GM12878 (cell line): Measurements from ENCODE around the gene AIG1.

Experiments
- ATF7 ChIP-seq: fragments of 450-650 bp; IDR thresholded peaks from 2 replicates; pipeline ENCODE4 v1.6.1; 2016; ENCODE audit warnings: low read depth, mild to moderate bottlenecking
- POLR2A ChIP-seq: IDR thresholded peaks from 2 replicates; pipeline ENCODE4 v1.6.1; 2011; ENCODE audit warnings: low read depth, mild to moderate bottlenecking, low read length
- TCF12 ChIP-seq: IDR thresholded peaks from 2 replicates; pipeline ENCODE4 v1.6.1; 2011; ENCODE audit warnings: low read depth, mild to moderate bottlenecking, low read length
- TF ChIP-seq, protein P1 (sequence below), 3 experiments: IDR thresholded peaks in 2 of 3; conservative IDR thresholded peaks in 1 of 3; 2 replicates each; pipeline ENCODE4 v1.5.1; 2011; ENCODE audit warnings: low read depth in 3 of 3, low read length in 3 of 3, mild to moderate bottlenecking in 3 of 3, control low read depth in 2 of 3, moderate library complexity in 2 of 3, inconsistent platforms in 1 of 3, mixed read lengths in 1 of 3; ENCODE audit not compliant: control insufficient read depth in 2 of 3, insufficient read depth in 1 of 3; ENCODE audit errors: extremely low read depth in 1 of 3
- TF ChIP-seq, protein P2 (sequence below): fragments of 450-650 bp; IDR thresholded peaks from 2 replicates; pipeline ENCODE4 v1.6.1; 2017; ENCODE audit warnings: low read depth, mild to moderate bottlenecking, moderate library complexity
- TF ChIP-seq, protein P3 (sequence below): IDR thresholded peaks from 2 replicates; pipeline ENCODE4 v1.6.1; 2011; ENCODE audit warnings: low read depth, low read length, improper control_type of control experiment, borderline replicate concordance
- TF ChIP-seq, protein P4 (sequence below): IDR thresholded peaks from 2 replicates; pipeline ENCODE4 v1.6.1; 2012; ENCODE audit warnings: low read length, inconsistent platforms

DNA sequence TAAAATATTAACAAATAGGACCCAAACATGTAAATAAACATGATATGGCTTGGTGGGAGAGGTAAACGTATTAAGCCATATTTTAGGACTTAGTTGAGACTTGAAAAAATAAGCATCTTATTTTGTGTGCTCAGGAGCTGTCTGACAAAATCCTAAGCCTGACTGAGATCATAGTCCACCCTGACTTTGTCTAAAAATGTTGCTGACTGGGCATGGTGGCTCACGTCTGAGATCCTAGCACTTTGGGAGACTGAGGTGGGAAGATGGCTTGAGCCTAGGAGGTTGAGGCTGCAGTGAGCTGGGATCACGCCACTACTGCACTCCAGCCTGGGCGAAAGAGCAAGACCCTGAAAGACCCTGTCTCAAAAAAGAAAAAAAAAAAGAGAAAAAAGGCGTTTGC lies 52.1 kb downstream of the AIG1 start:
- TF ChIP-seq, protein P1, sequence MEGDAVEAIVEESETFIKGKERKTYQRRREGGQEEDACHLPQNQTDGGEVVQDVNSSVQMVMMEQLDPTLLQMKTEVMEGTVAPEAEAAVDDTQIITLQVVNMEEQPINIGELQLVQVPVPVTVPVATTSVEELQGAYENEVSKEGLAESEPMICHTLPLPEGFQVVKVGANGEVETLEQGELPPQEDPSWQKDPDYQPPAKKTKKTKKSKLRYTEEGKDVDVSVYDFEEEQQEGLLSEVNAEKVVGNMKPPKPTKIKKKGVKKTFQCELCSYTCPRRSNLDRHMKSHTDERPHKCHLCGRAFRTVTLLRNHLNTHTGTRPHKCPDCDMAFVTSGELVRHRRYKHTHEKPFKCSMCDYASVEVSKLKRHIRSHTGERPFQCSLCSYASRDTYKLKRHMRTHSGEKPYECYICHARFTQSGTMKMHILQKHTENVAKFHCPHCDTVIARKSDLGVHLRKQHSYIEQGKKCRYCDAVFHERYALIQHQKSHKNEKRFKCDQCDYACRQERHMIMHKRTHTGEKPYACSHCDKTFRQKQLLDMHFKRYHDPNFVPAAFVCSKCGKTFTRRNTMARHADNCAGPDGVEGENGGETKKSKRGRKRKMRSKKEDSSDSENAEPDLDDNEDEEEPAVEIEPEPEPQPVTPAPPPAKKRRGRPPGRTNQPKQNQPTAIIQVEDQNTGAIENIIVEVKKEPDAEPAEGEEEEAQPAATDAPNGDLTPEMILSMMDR (IDR thresholded peaks at IDR 0.05 in 2 of 3, conservative IDR thresholded peaks at IDR 0.05 in 1 of 3; ENCODE audit: control insufficient read depth in 2 of 3, extremely low read depth in 1 of 3, insufficient read depth in 1 of 3, low read depth in 3 of 3, low read length in 3 of 3) = no peak
- TF ChIP-seq, protein P2, sequence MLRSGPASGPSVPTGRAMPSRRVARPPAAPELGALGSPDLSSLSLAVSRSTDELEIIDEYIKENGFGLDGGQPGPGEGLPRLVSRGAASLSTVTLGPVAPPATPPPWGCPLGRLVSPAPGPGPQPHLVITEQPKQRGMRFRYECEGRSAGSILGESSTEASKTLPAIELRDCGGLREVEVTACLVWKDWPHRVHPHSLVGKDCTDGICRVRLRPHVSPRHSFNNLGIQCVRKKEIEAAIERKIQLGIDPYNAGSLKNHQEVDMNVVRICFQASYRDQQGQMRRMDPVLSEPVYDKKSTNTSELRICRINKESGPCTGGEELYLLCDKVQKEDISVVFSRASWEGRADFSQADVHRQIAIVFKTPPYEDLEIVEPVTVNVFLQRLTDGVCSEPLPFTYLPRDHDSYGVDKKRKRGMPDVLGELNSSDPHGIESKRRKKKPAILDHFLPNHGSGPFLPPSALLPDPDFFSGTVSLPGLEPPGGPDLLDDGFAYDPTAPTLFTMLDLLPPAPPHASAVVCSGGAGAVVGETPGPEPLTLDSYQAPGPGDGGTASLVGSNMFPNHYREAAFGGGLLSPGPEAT = no peak
- TF ChIP-seq, protein P3, sequence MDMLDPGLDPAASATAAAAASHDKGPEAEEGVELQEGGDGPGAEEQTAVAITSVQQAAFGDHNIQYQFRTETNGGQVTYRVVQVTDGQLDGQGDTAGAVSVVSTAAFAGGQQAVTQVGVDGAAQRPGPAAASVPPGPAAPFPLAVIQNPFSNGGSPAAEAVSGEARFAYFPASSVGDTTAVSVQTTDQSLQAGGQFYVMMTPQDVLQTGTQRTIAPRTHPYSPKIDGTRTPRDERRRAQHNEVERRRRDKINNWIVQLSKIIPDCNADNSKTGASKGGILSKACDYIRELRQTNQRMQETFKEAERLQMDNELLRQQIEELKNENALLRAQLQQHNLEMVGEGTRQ = no peak
- TF ChIP-seq TCF12 = no peak
- TF ChIP-seq ATF7 = no peak
- no peak for TF ChIP-seq POLR2A
- TF ChIP-seq, protein P4, sequence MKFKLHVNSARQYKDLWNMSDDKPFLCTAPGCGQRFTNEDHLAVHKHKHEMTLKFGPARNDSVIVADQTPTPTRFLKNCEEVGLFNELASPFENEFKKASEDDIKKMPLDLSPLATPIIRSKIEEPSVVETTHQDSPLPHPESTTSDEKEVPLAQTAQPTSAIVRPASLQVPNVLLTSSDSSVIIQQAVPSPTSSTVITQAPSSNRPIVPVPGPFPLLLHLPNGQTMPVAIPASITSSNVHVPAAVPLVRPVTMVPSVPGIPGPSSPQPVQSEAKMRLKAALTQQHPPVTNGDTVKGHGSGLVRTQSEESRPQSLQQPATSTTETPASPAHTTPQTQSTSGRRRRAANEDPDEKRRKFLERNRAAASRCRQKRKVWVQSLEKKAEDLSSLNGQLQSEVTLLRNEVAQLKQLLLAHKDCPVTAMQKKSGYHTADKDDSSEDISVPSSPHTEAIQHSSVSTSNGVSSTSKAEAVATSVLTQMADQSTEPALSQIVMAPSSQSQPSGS = no peak
